Epidermal melanocyte (primary cell): ENCODE results near the gene MRPS31.
"Not testable (repeated sequence)": the region's sequence is repeated elsewhere in the genome, so short reads cannot be mapped to it uniquely, and the experiment has no call there.

Source experiments
- DNase-seq: peaks from one replicate; pipeline ENCODE4 v3.0.0; 2011; ENCODE audit warnings: low spot score; ENCODE audit not compliant: insufficient read length

MRPS31 gene

GRCh38 chr13:40789275-40790153 is 18.5 kb upstream of the MRPS31 start, which contains the start of gene SLC25A15:
Gene SLC25A15, plus strand, starts transcription at chr13:40789611. Its CDS starts 3,616 bp downstream, at chr13:40793227.
- DNase-seq = peak; percentile 79

GRCh38 chr13:40788540-40789274 is 17.7 kb upstream of the MRPS31 start:
- DNase-seq = not testable (repeated sequence)

- no peak for DNase-seq
These were observed 16.1 kb upstream of the MRPS31 start for GRCh38 chr13:40787062-40787461.

GRCh38 chr13:40786568-40786996 is 15.6 kb upstream of the MRPS31 start:
- DNase-seq = no peak

- DNase-seq = no peak
These were observed 13.6 kb upstream of the MRPS31 start for GRCh38 chr13:40784540-40784939.

GRCh38 chr13:40782971-40783370 is 12.0 kb upstream of the MRPS31 start:
- DNase-seq = not testable (repeated sequence)

- no peak for DNase-seq
These were observed 10.7 kb upstream of the MRPS31 start for GRCh38 chr13:40781717-40782116.

GRCh38 chr13:40780822-40781401 is 9.9 kb upstream of the MRPS31 start:
- no peak for DNase-seq

GRCh38 chr13:40779796-40780285 is 8.9 kb upstream of the MRPS31 start:
- DNase-seq = no peak

- no peak for DNase-seq
These were observed 8.1 kb upstream of the MRPS31 start for GRCh38 chr13:40779049-40779448.

- no peak for DNase-seq
These were observed 6.8 kb upstream of the MRPS31 start for GRCh38 chr13:40777809-40778175.

- no peak for DNase-seq
These were observed 6.3 kb upstream of the MRPS31 start for GRCh38 chr13:40777166-40777808.

- no peak for DNase-seq
These were observed 5.7 kb upstream of the MRPS31 start for GRCh38 chr13:40776681-40777165.

GRCh38 chr13:40776232-40776631 is 5.2 kb upstream of the MRPS31 start:
- no peak for DNase-seq

GRCh38 chr13:40774672-40775071 is 3.7 kb upstream of the MRPS31 start:
- DNase-seq = no peak

GRCh38 chr13:40772765-40773473 is 1.9 kb upstream of the MRPS31 start:
- DNase-seq = no peak

- DNase-seq = no peak
These were observed 419 bp downstream of the MRPS31 start for GRCh38 chr13:40770609-40770933.

- no peak for DNase-seq
These were observed 1.0 kb downstream of the MRPS31 start for GRCh38 chr13:40769970-40770369.

- DNase-seq = no peak
These were observed 5.4 kb downstream of the MRPS31 start for GRCh38 chr13:40765602-40766001.

- DNase-seq = no peak
These were observed 6.2 kb downstream of the MRPS31 start for GRCh38 chr13:40764587-40765403.
